HAP-1 (cell line): Measurements from ENCODE around the gene MAPK14.

Experiments
- DNase-seq, 2 experiments: peaks; one replicate each; pipeline ENCODE4 v3.0.0-alpha.2; 2016 to 2020; ENCODE audit warnings: low spot score in 2 of 2
- H3K27me3 ChIP-seq: fragments of 250-450 bp; sonication (Bioruptor Pico); 2 replicates; pipeline ENCODE4 v1.5.1; 2020; ENCODE audit warnings: low read depth, mild to moderate bottlenecking, moderate library complexity
- H3K36me3 ChIP-seq: fragments of 250-450 bp; sonication (Bioruptor Pico); replicated peaks from 2 replicates; pipeline ENCODE4 v1.5.1; 2020; ENCODE audit warnings: mild to moderate bottlenecking
- H3K4me1 ChIP-seq: fragments of 250-450 bp; sonication (Bioruptor Pico); 2 replicates; pipeline ENCODE4 v1.5.1; 2020; ENCODE audit warnings: mild to moderate bottlenecking
- H3K4me3 ChIP-seq: fragments of 250-450 bp; sonication (Bioruptor Pico); 2 replicates; pipeline ENCODE4 v1.5.1; 2020; ENCODE audit warnings: mild to moderate bottlenecking, moderate library complexity
- H3K9me3 ChIP-seq: fragments of 250-450 bp; sonication (Bioruptor Pico); 2 replicates; pipeline ENCODE4 v1.5.1; 2020; ENCODE audit warnings: mild to moderate bottlenecking, moderate library complexity
- in situ Hi-C: fragments of 300-500 bp; cut with MboI; formaldehyde crosslinking; loops from 3 replicates; pipeline ENCODE4 v1.14.3; 2020; ENCODE audit warnings: low sequenced_read_pairs, inconsistent platforms, mixed read lengths

Gene MAPK14

DNA sequence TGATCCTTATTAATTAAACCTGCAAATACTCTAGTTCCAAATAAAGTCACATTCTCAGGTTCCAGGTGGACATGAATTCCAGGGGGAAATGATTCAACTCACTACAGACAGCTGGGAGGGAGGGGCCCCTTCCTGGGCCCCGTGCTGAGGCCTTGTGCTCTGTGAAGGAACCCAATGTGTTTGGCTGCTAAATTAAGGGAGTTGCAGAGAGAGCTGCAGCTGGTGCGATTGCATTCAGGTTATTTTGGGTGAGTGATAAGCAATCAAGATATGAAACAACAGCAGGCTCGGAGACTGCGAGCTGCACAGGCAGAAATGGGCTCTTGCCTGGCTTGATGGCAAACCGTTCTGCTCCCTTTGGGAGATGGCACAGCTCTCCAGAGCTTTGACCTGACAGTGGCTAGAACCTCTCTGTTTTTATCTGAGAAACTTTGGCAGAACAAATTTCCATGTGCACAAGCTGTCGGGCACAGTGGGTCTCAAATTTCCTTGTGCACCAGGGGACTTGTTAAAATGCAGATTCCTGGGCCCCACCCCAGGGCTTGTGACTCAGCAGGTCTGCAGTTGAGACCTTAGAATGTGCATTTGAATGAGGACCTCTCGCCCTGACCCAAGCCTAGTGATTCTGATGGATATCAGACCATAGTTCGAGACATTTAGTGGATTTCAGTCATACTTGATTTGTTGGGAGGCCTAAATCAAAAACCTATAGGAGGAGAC is 112.5 kb downstream of the MAPK14 start:
- in situ Hi-C loops: no loop called here
- H3K36me3 ChIP-seq: no peaks in the 10 kb centered on the region
- H3K4me3 ChIP-seq: no peak overlapping the region
- no peaks in the 10 kb centered on the region for H3K9me3 ChIP-seq
- DNase-seq: no peak
- no peaks in the 10 kb centered on the region; the same call in 1 of the 2 replicates for H3K4me1 ChIP-seq
- no peaks in the 10 kb centered on the region for H3K27me3 ChIP-seq

DNA sequence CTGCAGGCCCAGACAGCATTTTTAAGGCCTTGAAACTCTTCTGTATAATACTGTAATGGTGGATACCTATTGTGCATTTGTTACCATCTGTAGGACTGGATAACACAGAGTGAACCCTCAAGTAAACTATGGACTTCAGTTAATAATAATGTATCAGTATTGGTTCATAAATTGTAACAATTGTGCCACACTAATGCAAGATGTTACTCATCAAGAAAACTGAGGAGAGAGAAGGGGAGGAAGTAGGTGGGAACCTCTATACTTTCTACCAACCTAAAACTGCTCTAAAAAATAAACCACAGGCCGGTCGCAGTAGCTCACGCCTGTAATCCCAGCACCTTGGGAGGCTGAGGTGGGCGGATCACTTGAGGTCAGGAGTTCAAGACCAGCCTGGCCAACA is 113.5 kb downstream of the MAPK14 start:
- H3K4me3 ChIP-seq: no peak overlapping the region
- no peak for DNase-seq
- H3K36me3 ChIP-seq: no peaks in the 10 kb centered on the region
- in situ Hi-C loops: no loop called here
- no peaks in the 10 kb centered on the region; the same call in 1 of the 2 replicates for H3K4me1 ChIP-seq
- H3K9me3 ChIP-seq: no peaks in the 10 kb centered on the region
- no peaks in the 10 kb centered on the region for H3K27me3 ChIP-seq

DNA sequence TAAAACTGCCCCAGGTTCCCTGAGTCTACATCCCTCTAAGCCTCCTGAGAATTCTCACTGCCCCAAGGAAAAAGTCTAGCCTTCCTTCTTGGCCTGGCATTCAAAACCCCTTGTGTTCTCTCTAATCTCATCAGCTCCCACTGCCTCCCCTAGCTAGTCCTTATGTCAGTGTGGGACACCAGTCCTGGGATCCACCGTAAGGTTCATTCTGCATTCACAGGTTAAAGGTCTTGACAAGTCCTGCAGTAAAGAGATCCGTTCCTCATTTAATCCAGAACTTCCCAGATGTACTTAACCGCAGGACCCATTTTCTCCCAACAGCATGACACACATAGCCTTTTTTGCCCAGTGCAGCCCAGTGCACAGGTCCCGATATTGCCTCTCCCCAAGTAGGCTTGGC is 114.4 kb downstream of the MAPK14 start:
- no peaks in the 10 kb centered on the region for H3K9me3 ChIP-seq

GRCh38 chr6:36142971-36143838 is 115.6 kb downstream of the MAPK14 start:
- H3K27me3 ChIP-seq: no peaks in the 10 kb centered on the region

More for the DNA sequence above, 114.4 kb downstream of the MAPK14 start:
- in situ Hi-C loops: no loop called here
- H3K36me3 ChIP-seq: no peaks in the 10 kb centered on the region
- H3K27me3 ChIP-seq: no peaks in the 10 kb centered on the region
- H3K4me3 ChIP-seq: no peak overlapping the region
- no peaks in the 10 kb centered on the region; the same call in 1 of the 2 replicates for H3K4me1 ChIP-seq
- no peak for DNase-seq

DNA sequence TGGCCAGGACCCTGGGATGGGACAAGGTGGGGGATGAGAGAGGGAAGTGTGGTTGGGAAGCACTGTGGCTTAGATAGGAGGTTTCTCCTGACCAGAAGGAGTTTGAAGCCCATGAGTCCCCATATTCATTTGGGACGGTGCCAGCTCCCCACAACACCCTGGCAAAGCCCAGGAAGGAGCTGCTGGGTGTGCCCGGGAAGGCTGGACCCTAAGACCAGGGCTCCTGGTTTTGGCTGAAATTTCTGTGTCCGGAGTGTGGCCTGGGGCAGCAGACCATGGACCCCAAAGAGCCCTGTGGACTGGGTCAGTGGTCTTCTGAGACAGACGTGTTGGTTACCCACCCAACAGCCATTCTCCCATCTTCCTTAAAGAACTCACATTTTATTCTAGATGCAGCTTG is 117.9 kb downstream of the MAPK14 start:
- Histone ChIP-seq H3K36me3 (no peaks in the 10 kb centered on the region), H3K4me1 (no peaks in the 10 kb centered on the region; the same call in 1 of the 2 replicates), H3K4me3 (no peak overlapping the region), H3K27me3 (no peaks in the 10 kb centered on the region), H3K9me3 (no peaks in the 10 kb centered on the region)
- no peak for DNase-seq
- in situ Hi-C loops: no loop called here

More at GRCh38 chr6:36142971-36143838, 115.6 kb downstream of the MAPK14 start:
- in situ Hi-C loops: no loop called here
- Histone ChIP-seq H3K4me3 (no peak overlapping the region), H3K9me3 (no peaks in the 10 kb centered on the region), H3K4me1 (no peaks in the 10 kb centered on the region; the same call in 1 of the 2 replicates), H3K36me3 (no peaks in the 10 kb centered on the region)
- no peak for DNase-seq

DNA sequence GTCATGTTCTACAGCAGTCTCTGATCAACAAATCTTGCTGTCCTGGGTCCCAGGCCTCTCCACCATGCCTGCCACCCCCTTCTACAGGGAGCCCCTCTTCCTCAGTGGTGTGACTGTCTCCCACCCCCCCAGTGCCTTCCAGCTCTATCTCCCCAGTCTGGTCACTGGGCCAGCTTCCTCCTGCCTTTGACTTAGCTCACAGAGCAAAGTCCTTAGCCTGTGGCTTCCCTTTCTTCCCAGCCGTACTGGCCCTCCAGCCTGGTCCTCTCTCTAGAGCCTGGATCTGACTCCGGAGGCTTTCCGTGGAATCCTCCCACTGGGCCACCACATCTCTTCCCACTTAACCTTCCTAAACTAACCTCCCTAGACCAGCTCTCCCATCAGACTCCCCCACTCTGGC is 119.7 kb downstream of the MAPK14 start:
- DNase-seq: no peak
- Histone ChIP-seq H3K9me3 (no peaks in the 10 kb centered on the region), H3K4me3 (no peak overlapping the region), H3K4me1 (no peaks in the 10 kb centered on the region), H3K27me3 (no peaks in the 10 kb centered on the region), H3K36me3 (no peaks in the 10 kb centered on the region)
- in situ Hi-C loops: no loop called here

DNA sequence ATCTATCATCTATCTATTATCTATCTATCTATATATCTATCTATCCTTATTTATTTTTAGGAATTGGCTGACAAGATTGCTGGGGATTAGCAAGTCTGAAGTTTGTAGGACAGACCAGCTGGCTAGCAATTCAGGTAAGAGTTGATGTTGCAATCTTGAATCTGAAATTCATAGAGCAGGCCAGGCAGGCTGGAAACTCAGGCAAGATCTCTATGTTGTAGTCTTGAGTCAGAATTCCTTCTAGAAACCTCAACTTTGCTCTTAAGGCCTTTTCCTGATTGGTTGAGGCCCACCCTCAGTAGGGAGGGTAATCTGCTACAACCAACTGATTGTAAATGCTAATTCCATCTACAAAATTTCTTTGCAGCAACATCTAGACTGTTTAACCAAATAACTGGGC is 121.9 kb downstream of the MAPK14 start:
- no peak overlapping the region for H3K4me3 ChIP-seq
- H3K36me3 ChIP-seq: no peaks in the 10 kb centered on the region
- H3K27me3 ChIP-seq: no peaks in the 10 kb centered on the region
- H3K4me1 ChIP-seq: no peaks in the 10 kb centered on the region
- H3K9me3 ChIP-seq: no peaks in the 10 kb centered on the region
- in situ Hi-C loops: no loop called here
- DNase-seq: no peak

DNA sequence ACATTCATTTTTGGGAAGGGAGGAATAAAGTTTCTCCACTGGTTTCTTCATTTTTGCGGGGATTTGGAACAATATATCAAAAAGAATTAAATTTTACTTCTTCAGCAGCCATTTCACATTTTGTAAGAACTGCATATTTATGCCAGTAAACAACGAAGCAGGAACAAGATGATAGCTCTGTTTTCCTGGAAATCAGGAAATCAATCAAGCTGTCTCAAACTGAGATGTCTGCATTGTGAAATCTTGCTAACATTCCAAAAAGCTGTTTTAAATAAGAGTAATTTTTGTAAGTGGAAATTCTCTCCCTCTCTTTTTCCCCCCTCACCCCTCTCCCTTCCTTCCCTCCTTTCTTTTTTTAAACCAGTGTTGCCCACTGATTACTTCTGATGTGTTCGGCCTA is 122.7 kb downstream of the MAPK14 start:
- Histone ChIP-seq H3K27me3 (no peaks in the 10 kb centered on the region), H3K9me3 (no peaks in the 10 kb centered on the region), H3K36me3 (no peaks in the 10 kb centered on the region), H3K4me1 (no peaks in the 10 kb centered on the region), H3K4me3 (no peak overlapping the region)
- DNase-seq: no peak
- in situ Hi-C loops: no loop called here

- no peak for DNase-seq
- no peak overlapping the region for H3K4me3 ChIP-seq
- no peaks in the 10 kb centered on the region for H3K4me1 ChIP-seq
- in situ Hi-C loops: no loop called here
- H3K27me3 ChIP-seq: no peaks in the 10 kb centered on the region
- no peaks in the 10 kb centered on the region for H3K36me3 ChIP-seq
- H3K9me3 ChIP-seq: no peaks in the 10 kb centered on the region
These were observed 126.7 kb downstream of the MAPK14 start for GRCh38 chr6:36154286-36154685.

GRCh38 chr6:36155662-36156061 is 128.1 kb downstream of the MAPK14 start:
- Histone ChIP-seq H3K9me3 (no peaks in the 10 kb centered on the region), H3K36me3 (no peaks in the 10 kb centered on the region)
- in situ Hi-C loops: no loop called here

GRCh38 chr6:36160147-36160760 is 132.6 kb downstream of the MAPK14 start:
- no peaks in the 10 kb centered on the region for H3K4me1 ChIP-seq
- H3K4me3 ChIP-seq: no peak overlapping the region
- DNase-seq: no peak
- in situ Hi-C loops: no loop called here
- no peaks in the 10 kb centered on the region for H3K9me3 ChIP-seq
- no peaks in the 10 kb centered on the region for H3K27me3 ChIP-seq
- H3K36me3 ChIP-seq: no peaks in the 10 kb centered on the region

More at GRCh38 chr6:36155662-36156061, 128.1 kb downstream of the MAPK14 start:
- no peaks in the 10 kb centered on the region for H3K4me1 ChIP-seq
- no peak for DNase-seq
- H3K27me3 ChIP-seq: no peaks in the 10 kb centered on the region
- no peak overlapping the region for H3K4me3 ChIP-seq
